HG03175 (cell line): ENCODE results near the gene LDB3.
"Not testable (repeated sequence)": the region's sequence is repeated elsewhere in the genome, so short reads cannot be mapped to it uniquely, and the experiment has no call there.

ENCODE experiments used
- ATAC-seq: cut with Tn5 transposase; IDR thresholded peaks from one replicate; pipeline ENCODE4 v1.9.1; 2021; ENCODE audit warnings: mild to moderate bottlenecking, moderate library complexity; ENCODE audit not compliant: unreplicated experiment

LDB3 gene

DNA sequence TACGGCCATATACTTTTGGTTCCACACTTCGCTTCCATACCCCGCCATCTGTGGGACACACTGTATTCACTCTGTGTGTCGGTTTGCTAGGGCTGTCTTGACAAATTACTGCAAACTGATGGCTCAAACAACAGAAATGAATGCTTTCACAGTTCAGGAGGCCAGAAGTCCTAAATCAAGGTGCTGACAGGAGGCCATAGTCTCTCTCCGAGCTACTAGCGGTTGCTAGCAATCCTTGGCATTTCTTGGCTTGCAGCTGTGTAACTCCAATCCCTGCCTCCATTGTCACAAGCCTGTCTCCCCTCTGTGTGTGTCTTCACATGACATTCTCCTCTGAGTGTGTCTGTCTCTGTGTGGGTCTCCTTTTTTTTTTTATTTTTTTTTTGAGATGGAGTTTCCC is 59.2 kb downstream of the LDB3 start:
- ATAC-seq = no peak

- ATAC-seq = no peak
Observed at GRCh38 chr10:86728056-86728455, 59.7 kb downstream of the LDB3 start.

- no peak for ATAC-seq
Observed at GRCh38 chr10:86729677-86730076, 61.4 kb downstream of the LDB3 start.

DNA sequence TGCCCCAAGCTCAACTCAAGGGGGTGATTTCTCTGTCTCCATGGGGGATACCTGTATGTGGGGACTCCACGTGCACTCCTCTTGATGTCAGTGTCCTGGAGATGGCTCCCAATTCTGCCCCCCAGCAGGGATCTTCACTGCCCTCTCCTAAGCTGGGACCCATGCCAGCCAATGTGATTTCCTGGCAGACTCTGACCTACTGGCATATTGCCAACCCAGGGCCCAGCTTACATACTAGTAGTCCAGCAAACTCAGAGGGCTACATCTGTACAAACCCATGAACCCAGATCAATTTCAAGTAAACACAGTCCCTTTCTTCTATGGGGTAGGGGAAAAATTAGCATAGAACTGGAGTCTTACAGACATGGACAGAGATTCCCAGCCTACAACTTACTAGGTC is 61.9 kb downstream of the LDB3 start:
- ATAC-seq = no peak

DNA sequence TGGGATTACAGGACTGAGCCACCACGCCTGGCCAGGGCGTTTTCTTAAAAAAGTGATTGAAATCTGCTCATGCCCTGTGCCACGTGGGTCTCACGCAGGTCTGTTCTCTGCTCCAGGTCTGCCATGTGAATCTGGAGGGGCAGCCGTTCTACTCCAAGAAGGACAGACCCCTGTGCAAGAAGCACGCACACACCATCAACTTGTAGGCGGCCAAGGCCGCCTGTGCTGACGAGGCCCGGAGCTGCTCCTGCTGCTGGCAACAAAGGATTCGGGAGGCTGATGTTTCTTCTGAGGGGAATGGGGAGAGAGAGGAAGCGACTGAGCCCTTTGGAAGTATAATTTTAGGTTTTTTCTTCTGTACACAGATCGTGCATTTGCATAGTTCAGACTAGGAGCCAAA is 64.5 kb downstream of the LDB3 start:
- no peak for ATAC-seq

DNA sequence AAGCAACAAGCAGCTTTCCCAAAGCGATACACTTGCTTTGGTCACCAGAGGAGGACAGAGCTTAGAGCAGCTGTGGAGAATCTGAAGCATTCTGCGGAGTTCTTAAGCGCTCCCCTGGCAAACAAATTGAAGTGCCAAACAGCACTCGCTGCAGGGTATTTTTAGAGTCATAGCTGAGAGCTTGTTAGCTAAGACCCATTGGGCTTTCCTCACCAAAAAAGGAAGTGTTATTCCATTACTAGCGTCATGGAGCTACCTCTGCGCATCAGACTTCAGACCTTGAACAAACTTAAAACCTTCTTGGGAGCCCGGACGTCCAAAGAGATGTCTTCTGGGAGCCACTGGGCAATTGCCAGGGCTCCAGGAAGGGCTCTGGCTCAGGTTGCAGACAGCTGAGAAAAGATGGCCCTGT is 65.0 kb downstream of the LDB3 start:
- no peak for ATAC-seq

GRCh38 chr10:86734207-86734988 is 66.1 kb downstream of the LDB3 start:
- peak; percentile 51 for ATAC-seq

DNA sequence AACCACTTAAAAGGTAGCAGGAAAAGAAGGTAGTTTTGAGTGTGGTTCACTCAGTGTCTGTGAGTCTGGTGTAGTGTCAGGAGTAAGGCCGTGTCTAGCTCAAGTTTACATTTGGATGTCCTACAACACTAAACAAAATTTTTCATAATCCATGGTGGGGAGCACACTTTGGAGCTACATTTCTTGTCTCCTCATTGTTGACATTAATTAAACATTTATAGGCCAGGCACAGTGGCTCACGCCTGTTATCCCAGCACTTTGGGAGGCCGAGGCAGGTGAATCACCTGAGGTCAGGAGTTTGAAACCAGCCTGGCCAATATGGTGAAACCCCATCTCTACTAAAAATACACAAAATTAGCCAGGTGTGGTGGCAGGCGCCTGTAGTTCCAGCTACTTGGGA is 67.0 kb downstream of the LDB3 start:
- ATAC-seq = not testable (repeated sequence)

- no peak for ATAC-seq
Observed at GRCh38 chr10:86742230-86742629, 73.9 kb downstream of the LDB3 start.

DNA sequence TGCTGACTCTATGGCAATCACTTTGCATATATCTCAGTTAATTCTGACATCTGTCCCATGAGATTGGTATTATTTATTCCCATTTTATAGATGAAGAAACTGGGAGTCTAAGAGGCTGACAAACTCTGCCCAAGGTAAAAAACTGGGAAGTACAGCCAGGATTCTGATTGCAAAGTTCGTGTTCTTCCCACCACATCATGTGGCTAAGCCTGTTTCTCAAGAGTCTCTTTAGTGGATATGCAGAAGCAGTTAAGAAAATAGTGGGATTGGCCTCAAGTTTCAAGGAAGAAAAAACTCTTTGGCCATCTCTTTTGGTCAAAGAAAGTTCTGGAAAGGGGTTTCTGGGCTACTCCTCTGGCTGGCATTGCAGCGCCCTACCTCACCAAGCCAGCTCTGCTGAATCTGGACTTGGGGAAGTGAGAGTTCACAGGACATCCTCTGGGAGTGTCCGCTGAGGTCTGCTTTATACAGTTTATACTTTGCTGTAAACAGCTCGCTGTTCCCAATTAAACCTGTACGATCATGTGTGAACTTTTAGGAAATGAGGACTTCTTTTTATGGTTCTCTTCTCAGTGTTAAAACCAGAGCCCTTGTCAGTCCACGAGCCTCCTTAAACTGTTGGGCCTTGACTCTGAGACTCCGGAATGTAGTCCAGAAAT is 75.9 kb downstream of the LDB3 start:
- no peak for ATAC-seq

GRCh38 chr10:86747796-86748581 is 79.7 kb downstream of the LDB3 start:
- no peak for ATAC-seq

GRCh38 chr10:86749854-86750253 is 81.5 kb downstream of the LDB3 start:
- no peak for ATAC-seq

GRCh38 chr10:86751477-86751876 is 83.2 kb downstream of the LDB3 start:
- ATAC-seq = no peak

GRCh38 chr10:86752311-86752710 is 84.0 kb downstream of the LDB3 start:
- ATAC-seq = no peak

GRCh38 chr10:86753051-86753450 is 84.7 kb downstream of the LDB3 start:
- peak; percentile 24 for ATAC-seq

DNA sequence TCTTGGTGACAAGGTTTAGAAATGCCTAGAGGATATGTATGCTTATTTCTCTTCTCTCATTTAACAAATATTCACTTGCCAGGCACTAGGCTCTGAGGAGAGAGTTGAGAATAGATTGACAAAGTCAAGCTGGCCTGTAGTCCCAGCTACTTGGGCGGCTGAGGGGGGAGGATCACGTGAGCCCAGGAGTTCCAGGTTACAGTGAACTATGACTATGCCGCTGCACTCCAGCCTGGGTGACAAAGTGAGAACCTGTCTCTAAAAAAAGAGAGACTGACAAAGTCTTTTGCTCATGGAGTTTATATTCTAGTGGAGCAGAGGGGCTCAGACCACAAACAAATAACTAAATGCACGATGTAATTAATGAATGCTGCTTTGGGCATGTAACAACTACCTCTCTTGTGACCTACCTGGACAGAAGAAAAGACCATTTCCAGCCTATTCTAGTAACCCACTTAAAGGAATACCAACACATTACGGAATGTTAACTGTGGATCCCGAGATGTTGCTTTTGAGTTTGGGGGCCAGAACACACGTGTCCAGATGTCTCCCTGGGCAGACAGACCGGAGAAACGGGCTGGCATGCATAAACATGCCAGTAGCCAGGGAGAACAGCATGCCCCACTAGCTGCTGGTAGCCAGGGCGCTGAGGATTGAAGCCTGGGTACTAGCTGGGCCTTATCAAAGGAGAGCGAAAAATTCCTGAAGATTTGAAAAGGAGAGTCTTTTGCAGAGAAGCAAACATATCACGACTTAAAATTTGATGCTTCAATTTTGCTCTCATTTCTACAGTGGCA is 85.5 kb downstream of the LDB3 start:
- no peak for ATAC-seq

GRCh38 chr10:86755454-86755739 is 87.1 kb downstream of the LDB3 start:
- peak; percentile 1 for ATAC-seq

GRCh38 chr10:86755740-86756510 is 87.6 kb downstream of the LDB3 start:
- ATAC-seq = peak; percentile 76

- ATAC-seq = peak; percentile 46
Observed at GRCh38 chr10:86756511-86757112, 88.3 kb downstream of the LDB3 start, which contains the start of gene BMPR1A. Gene BMPR1A (plus strand): TSS chr10:86756619. CDS start chr10:86876019, 119,400 bp downstream.
